SK-N-MC (cell line): ENCODE data around the gene MEX3C.

Experiments
- DNase-seq: peaks from one replicate; pipeline ENCODE4 v3.0.0-alpha.2; 2011; ENCODE audit warnings: low read depth, low spot score
- H3K27ac ChIP-seq: fragments of 200-600 bp; sonication (generic); 2 replicates; pipeline ENCODE4 v1.5.1; 2016; ENCODE audit warnings: mixed run types
- H3K36me3 ChIP-seq: fragments of 200-600 bp; sonication (generic); 2 replicates; pipeline ENCODE4 v1.6.1; 2017; ENCODE audit warnings: antibody characterized with exemption, low read length, mixed read lengths; ENCODE audit not compliant: insufficient read depth
- H3K4me3 ChIP-seq: fragments of 200-600 bp; sonication (generic); 2 replicates; pipeline ENCODE4 v1.5.1; 2016
- H3K9ac ChIP-seq: fragments of 200-600 bp; sonication (generic); 2 replicates; pipeline ENCODE4 v1.8.0; 2017; ENCODE audit warnings: mixed run types, mixed read lengths; ENCODE audit not compliant: insufficient read length
- H3K9me3 ChIP-seq: fragments of 200-600 bp; sonication (generic); 2 replicates; pipeline ENCODE4 v1.6.1; 2017; ENCODE audit warnings: low read depth, mild to moderate bottlenecking, antibody characterized with exemption, low read length, moderate library complexity, mixed read lengths
- EZH2 ChIP-seq: fragments of 200-600 bp; sonication (generic); IDR thresholded peaks from one replicate; pipeline ENCODE4 v1.6.1; 2017; ENCODE audit warnings: antibody characterized with exemption
- FOXP2 ChIP-seq: optimal IDR thresholded peaks from 2 replicates; pipeline ENCODE3; 2011; ENCODE audit warnings: mild to moderate bottlenecking, moderate library complexity; ENCODE audit not compliant: insufficient read depth; ENCODE audit errors: extremely low read length, control extremely low read depth
- POLR2AphosphoS5 ChIP-seq: IDR thresholded peaks from 2 replicates; pipeline ENCODE4 v1.6.1; 2012; ENCODE audit warnings: mild to moderate bottlenecking, low read depth, low read length, borderline replicate concordance

The MEX3C gene

GRCh38 chr18:51135795-51136194 is 61.7 kb downstream of the MEX3C start:
- Histone ChIP-seq H3K4me3 (no peak overlapping the region), H3K27ac (no peak overlapping the region), H3K9me3 (no peaks in the 10 kb centered on the region), H3K36me3 (no peaks in the 10 kb centered on the region), H3K9ac (no peak overlapping the region)
- DNase-seq, result no peak
- TF ChIP-seq POLR2AphosphoS5 (no peak), FOXP2 (no peak), EZH2 (no peak)

GRCh38 chr18:51135364-51135763 is 62.1 kb downstream of the MEX3C start:
- no peak for TF ChIP-seq EZH2
- TF ChIP-seq POLR2AphosphoS5, result no peak
- TF ChIP-seq FOXP2, result no peak
- DNase-seq, result no peak
- no peak overlapping the region for H3K9ac ChIP-seq
- H3K27ac ChIP-seq, result no peak overlapping the region
- no peak overlapping the region for H3K4me3 ChIP-seq
- H3K36me3 ChIP-seq, result no peaks in the 10 kb centered on the region
- no peaks in the 10 kb centered on the region for H3K9me3 ChIP-seq

- H3K9me3 ChIP-seq, result no peaks in the 10 kb centered on the region
- no peak for TF ChIP-seq POLR2AphosphoS5
- no peak for TF ChIP-seq FOXP2
- TF ChIP-seq EZH2, result no peak
- no peak overlapping the region for H3K9ac ChIP-seq
- H3K36me3 ChIP-seq, result no peaks in the 10 kb centered on the region
- no peak for DNase-seq
- H3K4me3 ChIP-seq, result no peak overlapping the region
- H3K27ac ChIP-seq, result no peak overlapping the region
Observed at GRCh38 chr18:51134721-51135120, 62.8 kb downstream of the MEX3C start.

- Histone ChIP-seq H3K4me3 (no peak overlapping the region), H3K27ac (no peak overlapping the region), H3K36me3 (no peaks in the 10 kb centered on the region), H3K9me3 (no peaks in the 10 kb centered on the region), H3K9ac (no peak overlapping the region)
- DNase-seq, result no peak
- TF ChIP-seq EZH2 (no peak), FOXP2 (no peak), POLR2AphosphoS5 (no peak)
Observed at GRCh38 chr18:51133580-51134160, 63.8 kb downstream of the MEX3C start.

- TF ChIP-seq FOXP2 (no peak), POLR2AphosphoS5 (no peak)
Observed at GRCh38 chr18:51132256-51132935, 65.1 kb downstream of the MEX3C start.

GRCh38 chr18:51128533-51128932 is 68.9 kb downstream of the MEX3C start:
- no peak for DNase-seq
- Histone ChIP-seq H3K9ac (no peak overlapping the region), H3K27ac (no peak overlapping the region), H3K36me3 (no peaks in the 10 kb centered on the region), H3K4me3 (no peak overlapping the region), H3K9me3 (no peaks in the 10 kb centered on the region)
- no peak for TF ChIP-seq POLR2AphosphoS5
- TF ChIP-seq FOXP2, result no peak
- TF ChIP-seq EZH2, result no peak

More at GRCh38 chr18:51132256-51132935, 65.1 kb downstream of the MEX3C start:
- Histone ChIP-seq H3K36me3 (no peaks in the 10 kb centered on the region), H3K9me3 (no peaks in the 10 kb centered on the region), H3K4me3 (no peak overlapping the region), H3K27ac (no peak overlapping the region), H3K9ac (no peak overlapping the region)
- no peak for DNase-seq

GRCh38 chr18:51127664-51128063 is 69.8 kb downstream of the MEX3C start:
- Histone ChIP-seq H3K4me3 (no peak overlapping the region), H3K9ac (no peak overlapping the region), H3K27ac (no peak overlapping the region), H3K36me3 (no peaks in the 10 kb centered on the region), H3K9me3 (no peaks in the 10 kb centered on the region)
- no peak for TF ChIP-seq EZH2
- TF ChIP-seq POLR2AphosphoS5, result no peak
- TF ChIP-seq FOXP2, result no peak
- DNase-seq, result no peak

- Histone ChIP-seq H3K4me3 (no peak overlapping the region), H3K9ac (no peak overlapping the region)
Observed at GRCh38 chr18:51125976-51126375, 71.5 kb downstream of the MEX3C start.

More at GRCh38 chr18:51125976-51126375, 71.5 kb downstream of the MEX3C start:
- no peaks in the 10 kb centered on the region for H3K9me3 ChIP-seq
- TF ChIP-seq FOXP2 (no peak), EZH2 (no peak), POLR2AphosphoS5 (no peak)
- H3K27ac ChIP-seq, result no peak overlapping the region
- no peak for DNase-seq
- no peaks in the 10 kb centered on the region for H3K36me3 ChIP-seq
